ENCODE measurements around the gene ZNF227. TPM values are rescaled to one million over a fixed set of nuclear protein-coding genes. Genes with fewer than 3 reads are reported as not detected.

The ZNF227 gene
- polyA plus RNA-seq, 1 donor from 2014 or later: 25.5 TPM

GRCh38 chr19:44190020-44190419, 22.3 kb upstream of the ZNF227 start:
- Histone ChIP-seq H3K9ac (ENCODE audit: low read length) (no peak overlapping the region), H4K20me1 (ENCODE audit: insufficient read depth) (no peaks in the 10 kb centered on the region), H3K27ac (ENCODE audit: low read length) (no peak overlapping the region)

GRCh38 chr19:44192127-44192526, 20.2 kb upstream of the ZNF227 start:
- Histone ChIP-seq H3K36me3 (ENCODE audit: insufficient read depth, low read length) (no peaks in the 10 kb centered on the region), H3F3A (ENCODE audit: insufficient read depth, low read length, poor library complexity, severe bottlenecking) (no peaks in the 10 kb centered on the region)
- TF ChIP-seq, protein P1, sequence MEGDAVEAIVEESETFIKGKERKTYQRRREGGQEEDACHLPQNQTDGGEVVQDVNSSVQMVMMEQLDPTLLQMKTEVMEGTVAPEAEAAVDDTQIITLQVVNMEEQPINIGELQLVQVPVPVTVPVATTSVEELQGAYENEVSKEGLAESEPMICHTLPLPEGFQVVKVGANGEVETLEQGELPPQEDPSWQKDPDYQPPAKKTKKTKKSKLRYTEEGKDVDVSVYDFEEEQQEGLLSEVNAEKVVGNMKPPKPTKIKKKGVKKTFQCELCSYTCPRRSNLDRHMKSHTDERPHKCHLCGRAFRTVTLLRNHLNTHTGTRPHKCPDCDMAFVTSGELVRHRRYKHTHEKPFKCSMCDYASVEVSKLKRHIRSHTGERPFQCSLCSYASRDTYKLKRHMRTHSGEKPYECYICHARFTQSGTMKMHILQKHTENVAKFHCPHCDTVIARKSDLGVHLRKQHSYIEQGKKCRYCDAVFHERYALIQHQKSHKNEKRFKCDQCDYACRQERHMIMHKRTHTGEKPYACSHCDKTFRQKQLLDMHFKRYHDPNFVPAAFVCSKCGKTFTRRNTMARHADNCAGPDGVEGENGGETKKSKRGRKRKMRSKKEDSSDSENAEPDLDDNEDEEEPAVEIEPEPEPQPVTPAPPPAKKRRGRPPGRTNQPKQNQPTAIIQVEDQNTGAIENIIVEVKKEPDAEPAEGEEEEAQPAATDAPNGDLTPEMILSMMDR (IDR thresholded peaks at IDR 0.05; ENCODE audit: poor library complexity, severe bottlenecking): no peak
- TF ChIP-seq REST (IDR thresholded peaks at IDR 0.05; ENCODE audit: borderline replicate concordance) (no peak), RAD21 (conservative IDR thresholded peaks at IDR 0.05) (no peak), MXI1 (conservative IDR thresholded peaks at IDR 0.05; ENCODE audit: poor library complexity, severe bottlenecking) (no peak), EP300 (conservative IDR thresholded peaks at IDR 0.05; ENCODE audit: poor library complexity, severe bottlenecking) (no peak), SMC3 (conservative IDR thresholded peaks at IDR 0.05; ENCODE audit: poor library complexity) (no peak), EZH2 (IDR thresholded peaks at IDR 0.05; ENCODE audit: borderline replicate concordance, insufficient read depth, low read length, poor library complexity, severe bottlenecking) (no peak), POLR2AphosphoS5 (IDR thresholded peaks at IDR 0.05) (no peak)

More at GRCh38 chr19:44190020-44190419, 22.3 kb upstream of the ZNF227 start:
- TF ChIP-seq REST (IDR thresholded peaks at IDR 0.05; ENCODE audit: borderline replicate concordance) (no peak), MXI1 (conservative IDR thresholded peaks at IDR 0.05; ENCODE audit: poor library complexity, severe bottlenecking) (no peak), SMC3 (conservative IDR thresholded peaks at IDR 0.05; ENCODE audit: poor library complexity) (no peak), EP300 (conservative IDR thresholded peaks at IDR 0.05; ENCODE audit: poor library complexity, severe bottlenecking) (no peak), TAF1 (IDR thresholded peaks at IDR 0.05; ENCODE audit: low read depth) (no peak), EZH2 (IDR thresholded peaks at IDR 0.05; ENCODE audit: borderline replicate concordance, insufficient read depth, low read length, poor library complexity, severe bottlenecking) (no peak), POLR2AphosphoS5 (IDR thresholded peaks at IDR 0.05) (no peak), RAD21 (conservative IDR thresholded peaks at IDR 0.05) (no peak)
- TF ChIP-seq, protein P1 (IDR thresholded peaks at IDR 0.05; ENCODE audit: poor library complexity, severe bottlenecking): no peak
- no peaks in the 10 kb centered on the region for H3K79me2 ChIP-seq (replicated peaks; ENCODE audit: insufficient read depth, low read length)
- no peak overlapping the region for H3K4me2 ChIP-seq (ENCODE audit: low read length)
- H3K9me2 ChIP-seq (ENCODE audit: insufficient read depth, low read length): no peaks in the 10 kb centered on the region
- no peaks in the 10 kb centered on the region for H3K9me3 ChIP-seq (ENCODE audit: low read length)
- H2AFZ ChIP-seq (ENCODE audit: low read depth, low read length): no peak overlapping the region
- H3K4me3 ChIP-seq (ENCODE audit: low read length): no peak overlapping the region
- H3K27me3 ChIP-seq (ENCODE audit: insufficient read depth, low read depth, low read length): no peaks in the 10 kb centered on the region
- no peaks in the 10 kb centered on the region for H3F3A ChIP-seq (ENCODE audit: insufficient read depth, low read length, poor library complexity, severe bottlenecking)
- H3K36me3 ChIP-seq (ENCODE audit: insufficient read depth, low read length): no peaks in the 10 kb centered on the region

More at GRCh38 chr19:44192127-44192526, 20.2 kb upstream of the ZNF227 start:
- no peaks in the 10 kb centered on the region for H3K9me3 ChIP-seq (ENCODE audit: low read length)
- H3K9me2 ChIP-seq (ENCODE audit: insufficient read depth, low read length): no peaks in the 10 kb centered on the region
- H2AFZ ChIP-seq (ENCODE audit: low read depth, low read length): no peak overlapping the region
- no peak overlapping the region for H3K4me2 ChIP-seq (ENCODE audit: low read length)
- H3K27ac ChIP-seq (ENCODE audit: low read length): no peak overlapping the region
- H3K4me3 ChIP-seq (ENCODE audit: low read length): no peak overlapping the region
- H4K20me1 ChIP-seq (ENCODE audit: insufficient read depth): no peaks in the 10 kb centered on the region
- H3K9ac ChIP-seq (ENCODE audit: low read length): no peak overlapping the region
- H3K27me3 ChIP-seq (ENCODE audit: insufficient read depth, low read depth, low read length): no peaks in the 10 kb centered on the region
- no peaks in the 10 kb centered on the region for H3K79me2 ChIP-seq (replicated peaks; ENCODE audit: insufficient read depth, low read length)
